WI38 (cell line): ENCODE measurements around the gene SNX25.

ENCODE experiments used
- H3K4me3 ChIP-seq: 2 replicates; pipeline ENCODE4 v1.5.1; 2011; ENCODE audit warnings: low read depth, mild to moderate bottlenecking, control low read depth, low read length
- TF ChIP-seq, protein P1 (sequence below): IDR thresholded peaks from 2 replicates; pipeline ENCODE4 v1.5.1; 2012; ENCODE audit warnings: low read depth, mild to moderate bottlenecking, control low read depth, low read length

The SNX25 gene

DNA sequence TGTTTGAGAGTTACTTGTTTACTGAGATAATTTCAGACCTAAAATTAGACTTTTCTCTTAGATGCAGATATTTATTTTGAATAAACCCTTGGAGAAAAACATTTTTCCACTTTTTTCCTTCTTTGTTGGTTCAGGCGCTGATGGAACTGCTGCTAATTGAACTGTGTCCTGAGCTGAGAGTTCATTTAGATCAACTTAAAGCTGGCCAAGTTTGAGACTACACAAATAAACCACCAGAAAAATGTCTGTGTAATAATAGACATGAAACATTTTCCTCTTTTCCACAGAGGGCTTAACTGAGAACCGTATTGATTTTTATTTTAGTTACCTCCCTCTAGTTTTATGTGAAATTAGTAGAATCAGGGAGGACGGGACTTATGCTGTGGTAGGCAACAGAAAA is 153.9 kb downstream of the SNX25 start:
- TF ChIP-seq, protein P1, sequence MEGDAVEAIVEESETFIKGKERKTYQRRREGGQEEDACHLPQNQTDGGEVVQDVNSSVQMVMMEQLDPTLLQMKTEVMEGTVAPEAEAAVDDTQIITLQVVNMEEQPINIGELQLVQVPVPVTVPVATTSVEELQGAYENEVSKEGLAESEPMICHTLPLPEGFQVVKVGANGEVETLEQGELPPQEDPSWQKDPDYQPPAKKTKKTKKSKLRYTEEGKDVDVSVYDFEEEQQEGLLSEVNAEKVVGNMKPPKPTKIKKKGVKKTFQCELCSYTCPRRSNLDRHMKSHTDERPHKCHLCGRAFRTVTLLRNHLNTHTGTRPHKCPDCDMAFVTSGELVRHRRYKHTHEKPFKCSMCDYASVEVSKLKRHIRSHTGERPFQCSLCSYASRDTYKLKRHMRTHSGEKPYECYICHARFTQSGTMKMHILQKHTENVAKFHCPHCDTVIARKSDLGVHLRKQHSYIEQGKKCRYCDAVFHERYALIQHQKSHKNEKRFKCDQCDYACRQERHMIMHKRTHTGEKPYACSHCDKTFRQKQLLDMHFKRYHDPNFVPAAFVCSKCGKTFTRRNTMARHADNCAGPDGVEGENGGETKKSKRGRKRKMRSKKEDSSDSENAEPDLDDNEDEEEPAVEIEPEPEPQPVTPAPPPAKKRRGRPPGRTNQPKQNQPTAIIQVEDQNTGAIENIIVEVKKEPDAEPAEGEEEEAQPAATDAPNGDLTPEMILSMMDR = no peak
- no peak overlapping the region for H3K4me3 ChIP-seq

GRCh38 chr4:185364886-185365285 is 155.5 kb downstream of the SNX25 start:
- TF ChIP-seq, protein P1 = no peak
- no peak overlapping the region for H3K4me3 ChIP-seq

DNA sequence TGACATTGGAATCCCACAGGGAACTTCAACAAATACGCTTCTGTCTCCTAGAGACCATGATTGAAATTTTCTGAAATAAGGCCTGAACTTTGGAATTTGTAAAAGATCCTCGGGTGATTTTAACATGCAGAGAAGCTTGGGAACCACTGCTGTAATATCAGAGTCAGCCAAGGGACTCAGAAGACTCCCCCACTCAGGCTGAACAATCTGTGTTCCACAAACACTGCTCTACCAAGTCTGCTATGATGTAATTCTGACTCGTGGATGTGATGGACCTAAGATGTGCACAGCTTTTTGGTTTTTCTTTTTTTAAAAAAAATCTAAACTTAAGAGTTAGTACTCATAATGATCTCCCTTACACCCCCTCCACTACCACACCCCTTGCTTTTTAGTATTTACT is 160.3 kb downstream of the SNX25 start:
- H3K4me3 ChIP-seq = no peak overlapping the region
- TF ChIP-seq, protein P1 = no peak

DNA sequence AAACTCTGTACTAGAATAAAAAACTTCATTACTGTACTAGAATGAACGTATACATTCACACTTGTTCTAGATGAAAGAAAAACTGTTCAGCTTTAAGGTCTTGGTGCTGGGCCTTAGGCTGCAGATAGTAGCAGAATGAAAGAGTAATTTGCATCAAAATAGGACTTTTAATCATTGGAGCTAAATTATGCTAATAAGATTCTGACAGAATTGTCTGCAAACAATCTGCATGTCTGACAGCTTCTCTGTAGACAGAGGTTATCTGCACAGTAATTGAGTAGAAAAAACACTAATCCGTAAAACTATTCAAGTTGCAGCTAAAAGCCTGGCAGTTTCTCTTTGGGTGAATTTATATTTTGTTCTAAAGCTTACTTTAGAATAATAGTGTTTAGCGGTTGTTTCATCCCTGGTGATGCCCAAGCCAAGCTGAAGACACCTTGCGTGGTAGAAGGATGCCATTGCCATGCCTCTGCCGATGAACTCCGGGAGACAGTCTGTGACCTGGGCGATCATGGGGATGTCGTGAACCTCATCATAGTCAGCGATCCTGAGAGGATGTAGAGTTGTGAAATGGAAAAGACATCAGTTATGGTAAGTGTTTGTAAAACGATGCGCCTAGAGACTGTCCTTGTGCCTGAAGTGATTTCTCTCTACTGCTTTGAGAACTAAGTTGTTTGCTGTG is 161.0 kb downstream of the SNX25 start:
- H3K4me3 ChIP-seq = no peak overlapping the region
- TF ChIP-seq, protein P1 = no peak

GRCh38 chr4:185371702-185372101 is 162.3 kb downstream of the SNX25 start:
- H3K4me3 ChIP-seq = no peak overlapping the region
- TF ChIP-seq, protein P1 = no peak

- TF ChIP-seq, protein P1 = no peak
These were observed 164.6 kb downstream of the SNX25 start for GRCh38 chr4:185374027-185374426.

DNA sequence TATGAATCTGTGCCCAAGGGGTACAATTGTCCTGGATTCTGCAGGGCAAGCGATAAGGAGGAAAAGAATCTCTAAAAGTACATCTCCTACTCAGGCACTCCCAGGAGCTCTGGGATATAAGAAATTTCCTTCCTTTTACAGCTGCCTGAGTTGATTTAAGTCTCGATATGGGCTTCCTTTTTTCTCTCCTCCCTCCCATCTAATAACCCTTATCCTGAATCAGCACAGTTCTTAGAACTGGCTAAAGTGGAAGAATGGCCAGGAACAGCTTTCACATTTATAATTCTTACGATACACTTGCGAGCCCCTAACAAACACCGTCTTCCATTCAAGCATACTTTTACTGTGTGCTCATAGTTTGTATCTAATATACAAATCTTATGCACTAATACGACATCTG is 165.2 kb downstream of the SNX25 start:
- TF ChIP-seq, protein P1 = no peak

More at GRCh38 chr4:185374027-185374426, 164.6 kb downstream of the SNX25 start:
- H3K4me3 ChIP-seq = no peak overlapping the region

More for the DNA sequence above, 165.2 kb downstream of the SNX25 start:
- H3K4me3 ChIP-seq = no peak overlapping the region
